ENCODE measurements around the gene SNED1.
A peak's percentile ranks its signal among the peaks of the same experiment; 100 is the strongest.

The SNED1 gene

DNA sequence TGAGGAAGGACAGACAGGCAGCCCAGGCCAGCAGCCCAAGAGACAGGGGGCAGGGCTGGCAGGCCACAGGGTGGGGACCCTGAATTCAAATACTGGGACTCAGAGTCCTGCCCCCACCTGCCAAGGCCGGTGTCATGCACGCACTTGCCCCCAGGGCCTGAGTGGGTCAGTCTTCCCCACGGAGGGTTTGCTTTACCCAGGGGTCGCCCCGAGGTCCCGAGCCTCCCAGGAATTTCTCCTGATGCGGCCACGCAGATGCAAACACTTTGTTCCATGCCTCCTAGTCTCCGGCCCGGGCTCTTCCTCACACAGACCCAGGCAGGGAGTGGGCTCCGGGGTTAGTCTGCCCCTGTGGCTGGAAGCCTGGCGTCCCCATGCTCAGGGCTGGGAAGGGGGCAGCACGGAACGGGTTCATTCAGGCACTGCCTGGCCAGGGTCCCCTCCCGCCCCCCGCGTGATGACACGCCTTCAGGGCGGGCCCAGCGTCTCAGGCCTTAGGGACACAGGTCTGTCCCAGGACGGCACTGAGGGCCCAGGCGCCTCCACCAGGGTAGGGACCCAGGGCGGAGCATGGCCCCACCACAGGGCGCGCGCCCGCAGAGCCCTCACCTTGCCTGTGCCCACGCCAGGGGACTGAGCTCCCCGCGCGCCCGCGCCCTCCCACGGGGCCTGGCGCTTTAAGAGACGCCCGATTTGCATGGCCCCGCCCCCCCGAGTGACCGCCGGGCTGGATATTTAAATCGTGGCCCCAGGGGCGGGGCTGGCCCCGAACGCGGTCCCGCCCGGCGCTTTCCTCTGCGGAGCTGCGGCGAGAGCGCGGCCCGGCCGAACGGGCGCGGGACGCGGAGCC lies at the start of gene SNED1:
Gene SNED1 (plus strand): TSS at position 763 of the 850 bp plus-strand sequence. CDS start 220 bp downstream, outside the sequence.
- DNase-seq = peak in 1 of 2 donors; percentile 73

DNA sequence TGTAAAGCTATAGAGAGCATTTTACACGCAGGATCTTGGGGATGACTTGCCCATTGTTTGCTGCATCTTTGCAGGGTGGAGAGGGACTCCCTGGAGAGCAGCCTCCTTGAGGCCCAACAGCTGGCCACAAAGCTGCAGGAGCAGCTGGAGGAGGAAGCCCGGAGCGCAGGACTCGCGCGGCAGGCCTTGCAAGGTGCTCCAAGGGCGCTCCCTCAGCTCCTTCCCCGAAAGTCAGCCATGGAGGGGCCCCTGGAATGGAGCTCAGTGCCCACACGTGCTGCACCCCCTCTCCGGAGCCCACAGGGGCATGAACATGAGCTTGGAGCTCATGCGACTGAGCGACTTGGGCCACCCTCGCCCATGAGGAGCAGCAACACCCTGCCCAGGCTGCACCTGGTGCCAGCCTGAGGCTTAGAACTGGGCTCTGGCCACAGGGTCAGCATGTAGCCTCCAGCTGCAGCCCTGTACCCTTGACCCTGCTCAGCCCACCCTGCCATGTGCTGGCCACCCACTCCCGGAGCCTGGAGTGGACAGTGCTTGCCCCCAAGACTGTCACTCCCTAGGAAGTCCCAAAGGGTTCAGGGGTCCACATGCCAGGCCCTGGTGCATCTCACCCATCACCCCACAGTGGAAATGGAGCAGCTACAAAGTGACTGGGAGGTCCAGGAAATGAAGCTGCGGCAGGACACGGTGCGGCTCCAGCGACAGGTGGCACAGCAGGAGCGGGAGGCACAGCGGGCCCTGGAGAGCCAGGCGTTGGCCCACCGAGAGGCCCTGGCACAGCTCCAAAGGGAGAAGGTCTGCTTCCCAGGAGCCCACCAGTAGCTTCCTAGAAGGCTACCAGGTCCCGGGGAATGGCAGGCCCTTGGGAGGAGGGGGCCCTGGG lies 49.3 kb upstream of the SNED1 start:
- no peak for DNase-seq

DNA sequence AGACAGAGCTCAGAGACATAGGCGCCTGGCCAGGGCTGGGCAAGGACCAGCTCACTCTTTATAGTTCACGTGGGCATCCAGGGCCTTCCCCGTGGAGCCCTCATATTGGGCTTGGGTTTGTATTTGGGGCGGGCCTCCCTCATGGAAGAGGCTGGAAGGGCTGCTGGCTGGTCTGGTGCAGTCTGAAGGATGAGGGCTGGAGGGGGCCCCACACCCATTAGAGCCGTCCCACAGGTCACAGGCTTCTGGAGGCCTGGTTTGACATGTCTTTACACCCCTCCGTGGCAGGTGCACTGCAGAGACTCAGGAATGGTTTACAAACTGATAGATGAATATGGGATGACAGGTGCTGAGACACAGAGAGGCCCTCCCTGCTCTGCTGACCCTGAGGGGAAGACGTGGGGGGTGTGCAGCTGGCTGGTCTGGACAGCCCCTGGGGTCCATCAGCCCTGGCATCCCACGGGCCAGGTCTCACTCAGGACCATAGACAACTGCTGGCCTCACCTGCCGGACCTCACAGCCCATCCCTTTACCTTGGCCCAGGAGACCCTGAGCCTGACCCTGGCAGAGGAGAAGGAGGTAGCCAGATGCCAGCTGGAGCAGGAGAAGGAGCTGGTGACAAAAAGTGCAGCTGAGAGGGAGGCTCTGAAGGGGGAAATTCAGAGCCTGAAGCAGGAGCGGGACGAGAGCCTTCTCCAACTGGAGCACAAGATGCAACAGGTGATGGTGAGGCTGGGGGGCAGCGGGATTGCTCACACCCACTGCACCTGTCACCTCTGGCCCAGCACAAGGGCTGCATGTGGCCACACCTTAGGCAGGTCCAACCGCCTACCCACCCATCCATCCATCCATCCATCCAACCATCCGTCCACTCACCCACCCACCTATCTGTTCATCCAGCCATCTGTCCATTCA lies 48.4 kb upstream of the SNED1 start:
- DNase-seq = no peak

DNA sequence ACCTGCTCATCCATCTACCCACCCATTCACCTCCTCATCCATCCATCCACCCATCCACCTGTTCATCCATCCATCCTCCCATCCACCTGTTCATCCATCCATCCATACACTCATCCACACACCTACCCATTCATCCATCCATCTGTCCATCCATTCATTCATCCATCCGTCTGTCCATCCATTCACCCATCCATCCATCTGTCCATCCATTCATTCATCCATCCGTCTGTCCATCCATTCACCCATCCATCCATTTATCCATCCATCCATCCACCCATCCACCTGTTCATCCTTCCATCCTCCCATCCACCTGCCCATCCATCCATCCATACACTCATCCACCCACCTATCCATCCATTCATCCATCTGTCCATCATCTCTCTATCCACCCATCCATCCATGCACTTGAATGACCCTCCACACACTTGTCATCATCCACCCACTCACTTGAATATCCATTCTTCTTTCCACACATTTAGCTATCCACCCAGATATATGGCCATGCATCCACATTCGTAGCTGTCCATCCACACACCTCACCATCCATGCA lies 47.3 kb upstream of the SNED1 start:
- no peak for DNase-seq

DNA sequence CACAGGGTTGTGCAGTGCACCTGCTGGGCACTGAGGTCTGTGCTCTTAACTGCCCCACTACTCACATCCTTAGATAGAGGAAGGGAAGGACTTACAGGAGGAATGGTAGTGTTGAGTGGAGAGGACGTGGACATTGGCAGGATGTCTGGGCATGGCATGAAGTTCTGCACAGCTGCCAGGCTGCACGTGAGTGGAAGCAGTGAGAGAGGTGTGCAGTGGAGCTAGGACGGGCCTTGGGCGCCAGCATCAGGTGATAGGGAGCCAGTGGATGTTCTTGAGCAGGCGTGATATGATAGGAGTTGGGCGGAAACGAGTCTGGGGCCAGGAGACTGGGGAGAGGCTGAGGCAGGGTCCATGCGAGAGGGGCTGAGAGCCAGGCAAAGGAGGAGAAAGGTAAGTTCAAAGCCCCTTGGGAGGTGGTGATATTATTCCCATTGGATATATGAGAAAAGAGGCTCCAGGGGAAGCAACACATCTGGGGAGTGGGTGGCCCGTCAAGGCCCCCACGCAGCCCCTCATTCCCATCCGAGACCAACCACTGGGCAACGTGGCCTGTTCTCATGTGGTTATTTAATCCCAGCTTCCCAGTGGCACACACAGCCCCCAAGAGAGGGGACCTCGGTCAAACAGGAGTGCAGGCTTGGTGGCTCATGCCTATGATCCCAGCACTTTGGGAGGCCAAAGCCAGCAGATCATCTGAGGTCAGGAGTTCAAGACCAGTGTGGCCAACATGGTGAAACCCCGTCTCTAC lies 45.7 kb upstream of the SNED1 start:
- DNase-seq = no peak

DNA sequence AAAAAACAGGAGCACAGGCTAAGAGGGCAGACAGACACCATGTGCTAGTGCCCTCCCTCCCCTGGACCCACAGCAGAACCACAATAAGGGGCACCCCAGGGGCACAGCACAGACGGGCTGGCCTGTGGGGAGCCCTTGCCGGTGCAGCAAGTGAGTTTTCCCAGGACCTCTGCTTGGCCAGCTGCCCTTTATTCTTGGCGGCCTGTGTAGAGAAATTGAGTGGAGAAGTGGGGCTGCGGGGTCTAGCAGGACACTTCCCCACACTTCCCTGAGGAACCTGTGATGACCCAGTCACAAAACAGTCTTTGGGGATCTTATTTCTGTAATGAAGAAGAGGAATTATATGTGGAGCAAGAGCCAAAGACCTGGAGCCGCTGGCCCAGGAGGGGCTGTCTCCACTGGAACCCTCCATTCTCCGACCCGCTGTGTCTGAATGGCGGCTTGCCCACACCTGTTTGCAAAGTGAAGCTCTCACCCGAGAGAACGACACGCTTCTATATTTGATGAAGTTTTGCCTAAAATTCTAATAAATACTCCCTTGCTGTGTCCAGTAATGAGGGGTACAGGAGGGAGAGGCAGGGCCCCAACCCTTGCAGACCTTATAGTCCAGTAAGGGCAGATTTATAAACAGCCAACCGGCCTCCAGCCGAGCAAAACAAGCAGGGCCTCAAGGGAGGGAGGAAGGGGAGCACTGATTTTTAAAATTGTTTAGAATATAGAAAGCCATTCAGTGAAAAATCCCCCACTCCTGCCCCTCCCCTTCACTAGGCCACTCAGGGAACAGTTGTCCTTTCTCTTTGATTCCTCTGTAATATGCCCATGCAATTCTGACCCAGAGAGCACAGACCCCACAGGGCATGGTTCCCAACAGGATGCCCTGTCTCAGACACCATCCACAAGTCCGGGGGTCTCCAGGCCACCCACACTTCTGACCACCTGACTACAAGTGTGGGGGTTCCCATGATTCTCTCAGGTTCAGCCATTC lies 44.7 kb upstream of the SNED1 start:
- DNase-seq = no peak

DNA sequence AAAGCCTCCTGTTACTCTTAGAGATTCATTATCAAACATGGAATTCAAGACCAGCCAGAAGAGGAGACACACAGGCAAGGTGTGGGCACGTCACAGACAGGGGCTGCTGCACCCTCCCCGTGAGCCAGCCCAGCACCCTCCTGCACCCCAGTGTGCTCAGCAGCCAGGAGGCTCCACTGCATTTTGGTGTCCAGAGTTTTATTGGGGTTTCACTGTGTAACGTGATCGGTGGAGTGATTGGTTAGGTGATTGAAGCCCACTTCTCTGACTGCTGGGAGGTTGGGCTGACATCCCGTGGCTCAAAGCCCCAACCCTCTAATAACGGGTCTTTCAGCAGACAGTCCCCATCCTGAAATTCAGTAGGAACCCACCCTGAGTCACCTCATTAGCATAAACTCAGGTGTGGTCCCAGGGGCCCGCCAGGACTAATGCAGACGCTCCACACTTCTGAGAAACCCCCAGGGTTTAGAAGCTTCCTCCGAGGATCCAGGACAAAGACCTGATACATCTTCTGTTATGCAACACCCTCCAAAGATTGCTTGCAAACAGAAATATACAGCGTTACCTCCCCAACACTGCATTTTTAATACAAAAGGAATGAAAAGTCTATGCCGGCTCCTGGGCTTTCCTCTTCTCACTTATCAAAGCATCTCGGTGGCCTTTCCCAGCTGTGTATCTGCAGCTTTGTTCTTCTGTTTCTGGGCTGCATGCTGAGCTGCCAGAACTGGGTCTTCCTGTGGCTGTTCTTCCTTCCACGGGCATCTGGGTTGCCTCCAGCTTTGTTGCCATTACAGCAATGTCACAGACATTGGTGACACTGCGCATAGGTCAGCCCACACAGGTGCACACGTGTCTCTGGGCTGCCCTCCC lies 43.7 kb upstream of the SNED1 start:
- no peak for DNase-seq

DNA sequence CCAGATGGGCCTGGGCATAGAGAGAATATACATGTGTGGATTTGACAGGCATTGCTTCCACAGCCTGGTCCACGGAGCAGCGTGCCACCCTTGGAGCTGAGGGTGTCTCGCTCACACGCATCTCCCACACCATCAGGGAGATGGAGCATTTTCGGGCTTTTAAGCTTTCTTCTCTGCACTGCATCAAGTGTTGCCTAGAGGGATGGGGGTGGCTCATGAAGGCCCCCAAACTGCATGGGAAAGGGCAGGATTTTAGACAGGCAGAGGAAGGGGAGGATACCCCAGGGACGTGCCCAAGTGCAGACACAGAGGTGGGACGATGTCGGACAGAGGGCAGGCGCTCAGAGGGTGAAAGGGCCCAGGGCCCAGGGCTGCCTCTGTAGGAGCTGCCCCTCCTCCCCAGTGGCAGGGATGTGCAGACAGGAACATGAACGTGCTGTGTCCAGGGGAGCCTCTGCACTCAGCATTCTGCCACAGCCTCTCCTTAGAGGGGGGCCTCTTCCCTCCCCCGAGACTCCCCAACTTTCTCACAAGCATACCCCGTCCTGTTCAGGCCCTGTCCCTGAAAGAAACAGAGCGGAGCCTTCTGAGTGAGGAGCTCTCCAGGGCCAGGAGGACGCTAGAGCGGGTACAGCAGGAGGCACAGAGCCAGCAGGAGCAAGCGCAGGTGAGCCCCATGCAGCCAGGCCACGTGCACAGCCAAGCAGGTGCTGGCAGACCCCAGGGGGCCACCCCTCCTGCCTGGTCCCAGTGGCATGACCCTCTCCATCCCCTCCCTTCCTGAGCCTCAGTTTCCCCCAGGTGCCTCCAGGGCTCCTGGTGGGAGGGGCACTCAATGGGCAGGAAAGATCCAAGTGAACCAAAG lies 42.9 kb upstream of the SNED1 start:
- DNase-seq = no peak

DNA sequence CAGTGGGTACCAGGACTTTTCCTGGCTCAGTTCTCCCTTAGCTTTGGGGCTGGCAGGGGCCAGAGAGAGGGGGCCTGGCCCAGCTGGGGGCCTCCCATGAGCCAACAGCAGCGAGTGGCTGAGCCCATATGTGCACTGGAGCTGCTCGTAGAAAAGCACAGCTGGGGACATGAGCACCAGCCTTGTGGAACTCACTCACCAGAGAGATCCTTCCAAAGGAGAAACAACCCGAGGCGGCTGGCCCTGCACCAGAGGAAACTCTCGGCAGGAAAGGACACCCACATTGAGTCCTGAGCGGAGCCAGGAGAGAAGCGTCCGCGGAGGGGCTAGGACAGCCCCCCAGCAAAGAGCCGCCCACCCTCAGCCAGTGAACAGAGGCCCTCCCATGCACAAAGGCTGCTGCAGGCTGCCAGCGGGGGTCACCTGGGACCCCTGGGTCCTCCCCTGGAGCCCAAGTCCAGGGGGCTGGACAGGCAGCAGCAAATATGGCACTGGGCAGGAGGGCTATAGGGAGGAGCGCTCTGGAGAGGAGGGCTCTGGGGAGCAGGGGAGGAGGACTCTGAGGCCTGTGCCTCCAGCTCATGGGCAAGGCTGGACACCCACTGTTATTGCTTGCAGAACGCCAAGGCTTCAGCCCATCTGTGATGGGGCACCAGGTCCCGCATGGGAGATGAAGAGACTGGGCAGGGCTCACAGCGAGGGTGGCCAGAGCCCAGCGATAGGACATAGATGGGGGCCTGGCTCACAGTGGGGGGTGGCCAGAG lies 42.1 kb upstream of the SNED1 start:
- no peak for DNase-seq

DNA sequence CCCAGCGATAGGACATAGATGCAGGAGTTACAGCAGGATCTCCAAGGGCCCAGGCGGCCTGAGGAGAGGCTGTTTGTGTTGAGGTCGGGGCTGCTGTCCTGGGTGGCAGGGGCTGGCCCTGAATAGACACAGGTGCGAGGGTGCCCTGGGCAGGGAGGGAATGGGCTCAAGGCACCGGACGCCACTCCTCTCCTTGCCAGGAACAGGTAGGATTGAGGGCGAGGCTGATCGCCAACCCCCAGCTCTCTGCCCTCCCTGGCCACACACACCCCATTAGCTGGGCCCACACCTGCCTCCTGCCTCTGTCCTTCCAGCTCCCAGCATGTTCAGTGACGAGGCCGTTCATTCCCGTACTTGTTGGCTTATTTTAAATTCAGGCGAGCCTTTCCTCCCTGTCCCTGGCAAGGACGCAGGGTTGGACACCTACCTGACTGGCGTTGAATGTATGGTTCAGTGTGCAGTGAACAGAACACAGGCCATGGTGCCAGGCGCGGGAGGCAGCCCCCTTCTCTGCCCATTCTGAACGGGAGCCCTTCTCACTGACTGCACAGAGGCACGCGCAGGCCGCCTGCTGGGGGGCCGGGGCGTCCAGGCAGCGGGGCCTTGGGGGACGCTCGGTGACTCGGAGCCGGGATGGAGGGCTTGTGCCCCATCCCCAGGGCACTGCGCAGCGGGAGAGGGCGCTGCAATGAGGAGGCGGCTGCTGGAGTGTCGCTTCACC lies 41.3 kb upstream of the SNED1 start:
- DNase-seq = no peak

DNA sequence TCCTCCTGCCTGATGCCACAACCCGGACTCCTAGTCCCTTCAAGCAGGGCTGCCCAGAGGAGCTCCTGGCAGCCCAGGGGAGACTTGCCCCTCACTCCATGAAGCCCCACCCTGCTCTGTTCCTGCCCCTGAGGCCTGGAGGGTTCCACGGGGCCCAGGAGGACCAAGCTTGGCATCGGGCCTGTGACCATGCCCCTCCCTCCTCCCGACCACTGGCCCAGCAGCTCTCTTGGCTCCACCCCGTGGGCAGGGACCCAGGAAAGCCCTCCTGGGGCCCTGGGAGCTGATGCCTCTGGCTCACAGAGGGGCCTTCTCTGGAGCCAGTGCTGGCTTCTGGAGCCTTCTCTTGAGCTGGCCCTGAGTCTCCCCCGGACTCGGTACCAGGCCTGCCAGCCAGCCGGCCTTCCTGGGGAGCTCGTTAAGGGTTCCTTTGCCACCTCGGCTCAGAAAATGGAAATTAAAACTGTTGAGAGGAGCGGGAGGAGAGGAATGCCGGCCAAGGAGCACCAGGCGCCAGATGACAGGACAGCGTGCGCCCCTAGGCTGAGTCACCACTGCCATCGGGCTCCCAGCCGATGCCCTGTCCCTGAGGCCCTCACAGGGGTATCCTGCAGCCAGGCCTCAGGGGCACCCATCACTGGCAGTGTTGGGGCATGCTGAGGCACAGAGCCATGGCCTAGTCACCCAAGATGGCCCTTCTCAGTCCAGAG lies 40.6 kb upstream of the SNED1 start:
- DNase-seq = no peak

DNA sequence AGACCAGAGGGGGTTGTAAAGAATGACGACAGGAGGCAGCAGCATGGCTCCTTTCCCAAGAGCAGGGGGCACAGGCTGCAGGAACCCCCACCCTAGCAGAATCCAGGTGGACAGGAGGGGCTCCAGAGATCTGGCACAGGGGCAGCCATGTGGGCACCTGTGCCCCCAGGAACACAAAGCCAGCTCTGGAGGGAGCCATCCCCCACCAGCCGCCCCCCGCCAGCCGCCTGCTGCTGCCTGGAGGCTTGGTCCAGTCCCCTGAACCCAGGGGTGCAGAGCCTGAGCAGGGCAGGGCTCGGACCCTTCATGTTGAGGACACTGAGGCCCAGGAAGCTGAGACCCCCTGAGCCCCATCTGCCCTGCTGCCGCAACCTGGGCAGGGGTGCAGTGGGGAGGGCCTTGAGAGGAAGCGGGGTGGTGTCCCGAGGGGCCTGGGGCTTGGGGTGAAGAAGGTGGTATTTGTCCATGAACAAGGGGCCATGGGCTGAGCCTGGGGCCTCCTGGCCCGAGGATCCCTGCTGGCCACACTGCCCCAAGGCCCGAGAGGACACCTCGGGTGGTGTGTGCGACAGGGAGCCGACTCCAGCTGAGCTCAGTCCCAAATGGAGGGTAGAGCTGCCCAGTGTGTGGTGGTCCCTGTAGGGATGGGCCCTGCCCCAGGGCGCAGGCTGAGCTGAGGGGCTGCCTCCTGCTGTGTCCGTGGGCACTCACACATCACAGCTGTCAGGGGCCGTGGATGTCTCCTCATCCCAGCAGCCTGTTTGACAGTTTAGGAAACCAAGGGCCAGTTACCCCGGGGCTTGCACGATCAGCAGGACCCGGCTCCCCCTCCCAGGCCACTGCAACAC lies 39.8 kb upstream of the SNED1 start:
- DNase-seq = no peak

DNA sequence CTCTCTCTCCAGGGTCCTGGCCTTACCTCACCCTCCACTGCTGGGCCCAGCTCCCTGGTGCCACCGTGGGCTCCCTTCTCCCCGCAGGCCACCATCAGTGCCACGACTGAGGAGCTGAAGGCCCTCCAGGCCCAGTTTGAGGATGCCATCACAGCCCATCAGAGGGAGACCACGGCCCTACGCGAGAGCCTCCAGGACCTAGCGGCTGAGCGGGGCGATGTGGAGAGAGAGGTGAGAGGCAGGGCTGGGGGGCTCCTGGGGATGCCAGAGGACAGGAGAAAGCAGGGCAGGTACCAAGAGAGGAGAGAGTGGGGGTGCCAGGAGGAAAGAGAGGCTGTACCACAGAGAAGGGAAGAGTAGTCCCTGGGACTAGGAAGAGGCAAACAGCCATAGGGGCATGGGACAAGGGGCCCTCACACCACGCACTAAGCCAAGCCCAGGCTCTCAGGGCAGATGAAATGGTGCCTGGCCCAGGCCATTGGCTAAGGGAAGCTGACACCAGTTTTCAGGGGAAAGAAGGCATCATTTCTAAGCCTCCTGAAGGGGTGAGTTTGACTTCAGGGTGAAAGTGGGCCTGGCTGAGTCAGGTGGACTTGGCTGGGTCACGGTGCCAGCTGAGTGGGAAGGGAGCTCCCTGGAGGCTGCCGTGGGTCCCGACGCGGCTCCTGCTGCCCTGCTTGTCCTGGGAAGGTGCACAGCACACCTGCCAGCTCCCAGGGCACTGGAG lies 39.0 kb upstream of the SNED1 start:
- DNase-seq = no peak

DNA sequence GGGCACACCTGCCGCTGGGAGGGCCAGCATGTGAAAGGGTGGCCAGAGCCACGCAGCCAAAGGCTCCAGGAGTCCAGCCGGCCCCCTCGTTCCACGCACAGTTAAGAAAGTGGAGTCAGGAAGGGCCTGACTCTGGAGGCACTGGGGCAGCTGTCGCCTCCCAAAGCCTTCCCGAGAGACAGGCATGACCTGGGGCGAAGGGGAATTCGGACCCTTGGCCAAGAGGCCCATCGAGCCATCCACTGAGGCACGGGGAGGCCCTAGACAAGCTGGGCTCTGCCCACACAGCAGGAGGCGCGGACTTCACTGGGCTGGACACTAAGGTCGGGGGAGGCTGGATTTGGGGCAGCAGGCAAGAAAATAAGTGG lies 38.5 kb upstream of the SNED1 start:
- DNase-seq = no peak

All from bone marrow (tissue), 2 donors.